Mesothelial cell of epicardium (in vitro differentiated cells): ENCODE results near the gene ACER2. TPM values are rescaled to one million over a fixed set of nuclear protein-coding genes. Genes with fewer than 3 reads are reported as not detected.
"Not testable (repeated sequence)": the region's sequence is repeated elsewhere in the genome, so short reads cannot be mapped to it uniquely, and the experiment has no call there.

Experiments used
- DNase-seq, 2 experiments: peaks; one replicate each; pipeline ENCODE4 v3.0.0; 2021; ENCODE audit warnings: low spot score in 2 of 2; ENCODE audit not compliant: unreplicated experiment in 2 of 2
- H3K27ac Mint-ChIP-seq: 2 replicates; pipeline ENCODE4 v1.8.0; 2021; ENCODE audit warnings: mixed read lengths
- H3K27me3 Mint-ChIP-seq: 2 replicates; pipeline ENCODE4 v1.8.0; 2021; ENCODE audit warnings: low read depth, mixed read lengths
- H3K36me3 Mint-ChIP-seq: 2 replicates; pipeline ENCODE4 v1.8.0; 2021; ENCODE audit warnings: mixed read lengths
- H3K4me1 Mint-ChIP-seq: 2 replicates; pipeline ENCODE4 v1.8.0; 2021; ENCODE audit warnings: mixed read lengths
- H3K4me3 Mint-ChIP-seq: 2 replicates; pipeline ENCODE4 v1.8.0; 2021; ENCODE audit warnings: mild to moderate bottlenecking, moderate library complexity, mixed read lengths
- H3K9me3 Mint-ChIP-seq: 2 replicates; pipeline ENCODE4 v1.8.0; 2021; ENCODE audit warnings: mixed read lengths
- total RNA-seq: library from RNA; stranded (reverse); gene quantifications from 3 replicates; pipeline ENCODE4 v1.2.1, GENCODE V29; 2021
- TF ChIP-seq, protein P1 (sequence below): fragments of 200-600 bp; sonication (generic); IDR thresholded peaks from one replicate; pipeline ENCODE4 v1.5.0; 2021; ENCODE audit warnings: antibody characterized with exemption; ENCODE audit not compliant: unreplicated experiment

The ACER2 gene
- total RNA-seq, 1 donor from 2014 or later, result 2.9 TPM

DNA sequence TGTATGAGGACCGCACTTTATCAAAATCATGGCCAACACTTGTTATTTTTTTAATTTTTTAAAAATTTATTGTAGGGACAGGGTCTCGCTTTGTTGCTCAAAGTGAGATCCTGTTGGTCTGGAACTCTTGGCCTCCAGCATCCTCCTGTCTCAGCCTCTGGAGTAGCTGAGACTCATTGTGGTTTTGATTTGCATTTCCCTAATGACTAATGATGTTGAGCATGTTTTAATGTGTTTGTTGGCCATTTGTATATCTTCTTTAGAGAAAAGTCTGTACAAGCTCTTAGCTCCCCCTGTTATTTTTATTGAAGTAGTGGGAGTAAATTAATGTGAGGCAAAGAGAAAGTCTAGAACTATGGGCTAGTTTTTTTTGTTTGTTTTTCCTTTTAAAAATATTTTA is 27.2 kb upstream of the ACER2 start:
- DNase-seq, result no peak
- Mint-ChIP-seq H3K36me3 (peaks cover 18% of the 10 kb centered on the region), H3K27me3 (no peaks in the 10 kb centered on the region), H3K9me3 (no peaks in the 10 kb centered on the region), H3K4me3 (no peak overlapping the region), H3K27ac (no peak overlapping the region), H3K4me1 (peaks cover 38% of the 10 kb centered on the region)
- TF ChIP-seq, protein P1, sequence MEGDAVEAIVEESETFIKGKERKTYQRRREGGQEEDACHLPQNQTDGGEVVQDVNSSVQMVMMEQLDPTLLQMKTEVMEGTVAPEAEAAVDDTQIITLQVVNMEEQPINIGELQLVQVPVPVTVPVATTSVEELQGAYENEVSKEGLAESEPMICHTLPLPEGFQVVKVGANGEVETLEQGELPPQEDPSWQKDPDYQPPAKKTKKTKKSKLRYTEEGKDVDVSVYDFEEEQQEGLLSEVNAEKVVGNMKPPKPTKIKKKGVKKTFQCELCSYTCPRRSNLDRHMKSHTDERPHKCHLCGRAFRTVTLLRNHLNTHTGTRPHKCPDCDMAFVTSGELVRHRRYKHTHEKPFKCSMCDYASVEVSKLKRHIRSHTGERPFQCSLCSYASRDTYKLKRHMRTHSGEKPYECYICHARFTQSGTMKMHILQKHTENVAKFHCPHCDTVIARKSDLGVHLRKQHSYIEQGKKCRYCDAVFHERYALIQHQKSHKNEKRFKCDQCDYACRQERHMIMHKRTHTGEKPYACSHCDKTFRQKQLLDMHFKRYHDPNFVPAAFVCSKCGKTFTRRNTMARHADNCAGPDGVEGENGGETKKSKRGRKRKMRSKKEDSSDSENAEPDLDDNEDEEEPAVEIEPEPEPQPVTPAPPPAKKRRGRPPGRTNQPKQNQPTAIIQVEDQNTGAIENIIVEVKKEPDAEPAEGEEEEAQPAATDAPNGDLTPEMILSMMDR, result no peak

- H3K27ac Mint-ChIP-seq, H3K4me3 Mint-ChIP-seq, DNase-seq, H3K27me3 Mint-ChIP-seq, H3K9me3 Mint-ChIP-seq, H3K36me3 Mint-ChIP-seq: not testable (repeated sequence)
- H3K4me1 Mint-ChIP-seq, result peaks cover 15% of the 10 kb centered on the region
Measured at GRCh38 chr9:19385212-19385611, 23.6 kb upstream of the ACER2 start.

DNA sequence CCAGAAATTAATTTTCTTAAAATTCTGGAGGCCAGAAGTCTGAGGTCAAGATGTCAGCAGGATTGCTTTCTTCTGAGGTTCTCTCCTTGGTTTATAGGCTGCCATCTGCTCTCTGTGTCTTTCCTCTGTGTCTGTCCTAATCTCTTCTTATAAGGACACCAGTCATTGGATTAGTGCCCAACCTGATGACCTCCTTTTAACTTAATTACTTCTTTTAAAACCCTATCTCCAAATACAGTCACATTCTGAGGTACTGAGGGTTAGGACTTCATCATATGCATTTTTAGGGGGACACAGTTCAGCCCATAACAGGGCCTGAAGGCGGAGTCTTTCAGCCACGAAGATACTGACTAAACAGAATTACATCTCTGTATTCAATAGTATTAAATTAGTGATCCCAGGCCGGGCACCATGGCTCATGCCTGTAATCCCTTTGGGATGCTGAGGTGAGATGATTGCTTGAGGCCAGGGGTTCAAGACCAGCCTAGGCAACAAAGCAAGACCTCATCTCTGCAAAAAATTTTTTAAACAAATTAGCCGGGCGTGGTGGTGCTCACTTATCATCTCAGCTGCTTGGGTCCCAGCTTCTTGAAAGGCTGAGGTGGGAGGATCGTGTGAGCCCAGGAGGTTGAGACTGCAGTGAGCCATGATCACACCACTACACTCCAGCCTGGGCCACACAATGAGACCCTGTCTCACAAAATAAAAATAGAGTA is 22.9 kb upstream of the ACER2 start:
- no peak for DNase-seq
- Mint-ChIP-seq H3K27ac (no peak overlapping the region), H3K9me3 (peaks cover 6% of the 10 kb centered on the region), H3K36me3 (no peaks in the 10 kb centered on the region), H3K4me1 (peaks cover 13% of the 10 kb centered on the region), H3K4me3 (no peak overlapping the region), H3K27me3 (no peaks in the 10 kb centered on the region)
- TF ChIP-seq, protein P1, result no peak

- TF ChIP-seq, protein P1, result no peak
- H3K27ac Mint-ChIP-seq, result no peak overlapping the region
- no peak overlapping the region for H3K4me3 Mint-ChIP-seq
- no peak for DNase-seq
- H3K36me3 Mint-ChIP-seq, result no peaks in the 10 kb centered on the region
- peaks cover 6% of the 10 kb centered on the region for H3K9me3 Mint-ChIP-seq
- no peaks in the 10 kb centered on the region for H3K27me3 Mint-ChIP-seq
- H3K4me1 Mint-ChIP-seq, result peaks cover 9% of the 10 kb centered on the region
Measured at GRCh38 chr9:19386502-19387044, 22.2 kb upstream of the ACER2 start.

DNA sequence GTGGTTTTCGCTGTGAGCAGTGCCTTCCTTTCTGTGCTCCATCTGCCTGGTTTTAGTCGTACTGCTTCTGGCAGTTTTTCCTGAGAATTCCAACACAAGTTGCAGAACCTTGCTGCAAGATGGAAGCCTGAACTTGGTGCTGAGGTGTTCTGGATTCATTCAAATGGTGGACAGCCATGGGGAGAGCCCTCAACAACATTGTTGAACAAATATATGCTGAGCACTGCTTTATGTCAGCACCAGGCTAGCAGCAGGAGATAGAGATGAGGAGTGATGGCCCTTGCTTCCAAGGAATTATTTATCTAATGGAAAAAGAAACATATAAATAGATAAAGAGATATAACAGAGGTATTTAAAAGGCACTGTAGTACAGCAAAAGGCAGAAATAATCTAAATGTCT is 21.5 kb upstream of the ACER2 start:
- Mint-ChIP-seq H3K4me3 (no peak overlapping the region), H3K36me3 (no peaks in the 10 kb centered on the region), H3K27me3 (no peaks in the 10 kb centered on the region), H3K9me3 (peaks cover 6% of the 10 kb centered on the region), H3K27ac (no peak overlapping the region), H3K4me1 (peaks cover 9% of the 10 kb centered on the region)
- DNase-seq, result no peak
- TF ChIP-seq, protein P1, result no peak

DNA sequence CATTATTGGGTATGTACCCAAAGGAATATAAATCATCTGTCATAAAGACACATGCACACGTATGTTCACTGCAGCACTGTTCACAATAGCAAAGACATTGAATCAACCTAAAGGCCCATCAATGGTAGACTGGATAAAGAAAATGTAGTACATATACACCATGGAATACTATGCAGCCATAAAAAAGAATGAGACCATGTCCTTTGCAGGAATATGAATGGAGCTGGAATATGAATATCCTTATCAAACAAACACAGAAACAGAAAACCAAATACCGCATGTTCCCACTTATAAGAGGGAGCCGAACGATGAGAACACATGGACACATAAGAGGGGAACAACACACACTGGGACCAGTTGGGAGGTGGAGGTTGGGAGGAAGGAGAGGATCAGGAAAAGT is 19.3 kb upstream of the ACER2 start:
- not testable (repeated sequence) for H3K27ac Mint-ChIP-seq, H3K9me3 Mint-ChIP-seq, H3K4me3 Mint-ChIP-seq, H3K27me3 Mint-ChIP-seq, H3K4me1 Mint-ChIP-seq, H3K36me3 Mint-ChIP-seq, DNase-seq
